NOMO-1 treated with DMSO at 0.1 percent for 48 hours (cell line): Measurements from ENCODE around the gene CRY2.

Experiments
- DNase-seq: peaks from one replicate; lab custom pipeline; 2025; ENCODE audit not compliant: unreplicated experiment; lab: John Stamatoyannopoulos, UW

Gene CRY2

DNA sequence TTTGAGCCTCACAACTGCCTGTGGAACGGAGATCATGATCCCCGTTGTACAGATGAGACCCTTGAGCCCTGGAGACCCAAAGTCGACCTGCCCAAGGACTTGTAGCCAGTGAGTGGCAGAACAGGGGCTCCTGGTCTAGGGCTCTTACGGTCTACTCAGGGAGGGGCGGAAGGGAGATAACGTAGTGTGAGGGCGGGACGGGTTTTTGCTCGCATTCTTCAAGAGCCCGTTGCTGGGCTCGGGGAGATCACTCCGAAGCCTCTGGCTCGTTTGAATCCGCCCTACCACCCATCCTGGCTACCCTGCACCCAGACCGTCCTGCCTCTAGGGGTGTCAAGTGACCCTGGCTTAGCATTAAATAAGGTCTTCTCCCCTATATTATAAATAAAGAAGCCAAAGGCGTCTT is 639 bp downstream of the CRY2 start:
- peak; percentile 37 for DNase-seq

GRCh38 chr11:45848654-45849081 is 1.4 kb downstream of the CRY2 start:
- DNase-seq, result no peak

- DNase-seq, result no peak
These were observed 3.2 kb downstream of the CRY2 start for GRCh38 chr11:45850446-45850845.

- no peak for DNase-seq
These were observed 4.0 kb downstream of the CRY2 start for GRCh38 chr11:45851228-45851627.

GRCh38 chr11:45852018-45852711 is 4.9 kb downstream of the CRY2 start:
- DNase-seq, result no peak

DNA sequence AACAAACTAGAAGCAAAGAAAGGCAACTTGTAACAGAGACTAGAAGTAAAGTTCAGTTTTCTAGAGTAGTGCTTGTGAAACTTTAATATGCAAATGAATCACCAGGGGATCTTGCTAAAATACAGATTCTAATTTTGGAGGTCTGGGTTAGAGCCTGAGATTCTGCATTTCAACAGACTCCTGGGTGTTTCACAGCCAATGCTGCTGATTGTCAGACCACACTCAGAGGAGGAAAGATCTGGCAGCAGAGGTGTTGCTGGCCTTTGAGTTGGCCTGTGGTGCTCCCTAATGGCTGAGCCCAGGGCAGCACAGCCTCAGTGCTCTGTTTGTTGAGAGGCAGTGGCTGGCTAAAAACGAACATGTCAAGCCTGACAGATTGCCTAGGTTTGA is 5.4 kb downstream of the CRY2 start:
- DNase-seq, result no peak

GRCh38 chr11:45853332-45854219 is 6.3 kb downstream of the CRY2 start:
- DNase-seq, result no peak

DNA sequence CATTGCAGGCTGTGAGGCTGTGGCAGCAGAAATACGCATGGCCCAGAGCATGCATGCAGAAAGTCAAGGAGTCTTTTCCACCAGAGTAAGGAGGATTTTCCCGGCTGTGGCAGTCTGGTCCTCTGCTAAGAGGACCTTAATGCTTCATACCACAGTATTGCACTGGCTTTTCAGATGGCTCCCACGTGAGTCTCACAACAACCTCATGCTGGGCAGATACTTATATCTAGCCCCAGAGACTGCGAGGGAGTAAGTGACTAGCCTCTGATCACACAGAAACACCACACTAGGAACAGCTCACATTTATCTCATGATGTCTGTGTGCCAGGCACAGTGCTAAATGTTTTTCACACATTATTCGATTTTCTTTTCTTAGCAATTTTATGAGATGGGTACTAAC is 8.0 kb downstream of the CRY2 start:
- DNase-seq, result no peak

- DNase-seq, result no peak
These were observed 8.8 kb downstream of the CRY2 start for GRCh38 chr11:45856044-45856468.

DNA sequence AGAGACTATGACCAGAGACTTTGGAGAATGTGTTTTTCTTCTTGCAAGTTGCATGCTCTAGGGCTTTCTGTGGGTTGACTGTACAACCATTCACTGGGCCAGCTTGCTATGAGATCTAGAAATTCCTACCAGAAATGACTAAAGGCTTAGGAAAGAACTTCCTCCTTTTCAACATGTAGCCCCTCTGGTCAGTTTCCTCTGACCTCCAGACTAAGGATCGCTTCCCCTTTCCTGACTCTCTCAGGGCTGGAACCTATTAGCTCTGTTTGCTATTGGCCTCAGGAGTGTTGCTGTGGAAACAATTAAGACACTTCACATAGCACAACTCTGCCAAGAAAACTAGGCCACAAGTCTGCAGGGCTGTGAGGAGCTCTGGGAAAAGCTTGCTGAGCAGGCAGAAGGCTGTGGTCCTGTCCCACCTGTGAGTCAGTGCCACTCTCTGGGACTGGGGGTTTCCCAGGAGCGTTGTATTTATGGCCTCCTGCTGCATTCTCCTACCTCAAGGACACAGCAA is 10.7 kb downstream of the CRY2 start:
- peak; percentile 96 for DNase-seq

GRCh38 chr11:45858751-45859398 is 11.6 kb downstream of the CRY2 start:
- no peak for DNase-seq

- DNase-seq, result no peak
These were observed 12.4 kb downstream of the CRY2 start for GRCh38 chr11:45859661-45860140.

DNA sequence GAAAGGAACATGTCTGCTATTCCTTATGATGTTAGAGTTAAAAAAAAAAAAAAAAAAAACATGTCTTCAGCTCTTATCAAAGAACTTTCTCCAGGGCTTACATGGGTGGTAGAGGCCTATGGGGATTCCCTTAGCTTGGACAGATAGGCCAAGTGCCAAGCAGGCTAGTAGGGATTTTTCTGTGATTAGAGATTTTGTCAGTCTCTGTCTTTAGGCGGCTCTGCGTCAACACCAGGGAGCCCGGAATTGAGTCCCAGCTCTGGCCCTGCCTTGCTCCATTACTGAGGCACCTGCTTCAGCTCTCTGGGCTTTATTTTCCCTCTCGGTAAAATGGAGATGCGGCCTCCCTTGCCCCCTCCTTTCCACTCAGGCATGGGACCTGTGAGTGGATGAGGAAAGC is 13.1 kb downstream of the CRY2 start:
- DNase-seq, result no peak

DNA sequence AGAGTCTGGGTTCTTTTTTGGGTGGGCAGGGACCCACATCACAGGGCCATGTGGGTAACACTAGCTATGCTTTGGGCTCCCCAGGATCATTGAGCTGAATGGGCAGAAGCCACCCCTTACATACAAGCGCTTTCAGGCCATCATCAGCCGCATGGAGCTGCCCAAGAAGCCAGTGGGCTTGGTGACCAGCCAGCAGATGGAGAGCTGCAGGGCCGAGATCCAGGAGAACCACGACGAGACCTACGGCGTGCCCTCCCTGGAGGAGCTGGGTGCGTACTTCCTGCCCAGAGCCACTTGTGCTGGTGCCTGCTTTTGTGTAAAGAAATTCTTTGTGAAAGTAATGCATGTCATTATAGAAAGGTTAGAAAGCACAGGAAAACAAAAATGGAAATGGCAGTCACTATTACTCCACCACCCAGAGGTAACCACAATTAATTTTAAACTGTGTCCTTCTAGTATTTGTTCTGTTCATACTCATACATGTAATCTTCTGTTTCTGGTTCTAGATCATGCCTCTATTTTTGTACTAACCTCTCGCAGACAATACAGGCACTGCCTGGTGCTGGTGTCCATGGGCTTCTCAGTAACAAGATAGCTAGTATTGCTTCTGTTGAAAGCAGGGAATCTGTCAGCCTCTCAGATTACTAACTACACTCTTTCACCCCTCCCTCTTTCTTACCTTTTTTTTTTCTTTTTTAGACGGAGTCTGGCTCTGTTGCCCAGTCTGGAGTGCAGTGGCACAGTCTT is 13.7 kb downstream of the CRY2 start:
- no peak for DNase-seq

- DNase-seq, result no peak
These were observed 16.8 kb downstream of the CRY2 start for GRCh38 chr11:45864041-45864440.

DNA sequence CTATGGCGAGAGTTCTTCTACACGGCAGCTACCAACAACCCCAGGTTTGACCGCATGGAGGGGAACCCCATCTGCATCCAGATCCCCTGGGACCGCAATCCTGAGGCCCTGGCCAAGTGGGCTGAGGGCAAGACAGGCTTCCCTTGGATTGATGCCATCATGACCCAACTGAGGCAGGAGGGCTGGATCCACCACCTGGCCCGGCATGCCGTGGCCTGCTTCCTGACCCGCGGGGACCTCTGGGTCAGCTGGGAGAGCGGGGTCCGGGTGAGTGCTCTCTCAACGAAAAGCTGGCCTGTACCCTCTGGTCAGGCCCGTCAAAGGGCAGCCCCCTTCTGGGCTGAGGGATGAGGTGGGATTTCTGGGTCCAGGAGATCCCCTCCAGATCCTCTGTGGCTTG is 22.3 kb downstream of the CRY2 start:
- DNase-seq, result no peak

DNA sequence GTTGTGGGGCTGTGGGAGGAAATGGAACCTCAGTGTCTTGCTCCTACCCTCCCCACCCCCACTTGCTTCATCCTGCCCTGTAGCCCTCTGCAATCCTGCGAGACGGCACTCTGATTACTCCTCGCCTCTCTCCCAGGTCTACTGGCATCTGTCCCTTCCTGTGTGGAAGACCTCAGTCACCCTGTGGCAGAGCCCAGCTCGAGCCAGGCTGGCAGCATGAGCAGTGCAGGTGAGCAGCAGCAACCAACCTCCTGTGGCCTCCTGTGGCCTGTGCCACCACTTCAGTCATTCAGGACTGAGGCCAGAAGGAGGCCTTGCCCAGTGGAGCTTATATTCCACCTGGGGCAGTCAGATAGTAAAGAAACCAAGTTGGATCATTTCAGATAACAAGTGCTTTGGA is 23.4 kb downstream of the CRY2 start:
- no peak for DNase-seq

- no peak for DNase-seq
These were observed 24.4 kb downstream of the CRY2 start for GRCh38 chr11:45871638-45872037.

DNA sequence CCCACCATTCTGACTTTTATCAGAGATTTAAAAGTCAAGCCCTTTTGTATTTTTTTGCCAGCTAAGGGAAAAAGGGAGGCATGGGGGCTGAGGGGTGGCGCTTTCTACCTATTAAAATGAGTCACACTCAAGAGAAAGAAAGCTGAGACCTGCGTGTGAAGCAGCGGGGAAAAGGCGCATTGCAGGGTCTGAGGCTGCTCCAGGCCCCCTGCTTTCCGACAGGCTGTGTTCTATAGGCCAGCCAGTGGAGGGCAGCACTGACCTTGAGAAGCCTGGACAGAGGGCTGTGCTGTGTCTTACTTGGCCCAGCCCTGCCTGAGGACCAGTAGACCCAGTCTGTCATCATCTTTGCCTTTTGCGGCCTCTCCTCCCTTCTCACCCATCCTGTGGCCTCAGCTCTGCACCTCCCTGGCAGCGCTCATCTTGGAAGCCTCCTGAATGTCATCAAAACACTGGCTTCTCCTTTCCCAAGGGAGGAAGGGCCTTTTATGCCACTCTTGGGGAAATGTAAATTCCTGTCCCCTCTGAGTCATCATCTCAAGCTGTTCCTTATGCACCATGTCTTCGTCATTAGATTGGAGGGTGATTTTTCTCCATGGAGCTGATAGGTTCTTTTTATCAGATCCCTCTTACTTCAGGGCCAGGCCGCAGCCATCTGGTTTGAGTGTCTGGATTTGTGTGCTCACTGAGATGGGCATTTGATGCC is 25.5 kb downstream of the CRY2 start:
- DNase-seq, result peak; percentile 41

DNA sequence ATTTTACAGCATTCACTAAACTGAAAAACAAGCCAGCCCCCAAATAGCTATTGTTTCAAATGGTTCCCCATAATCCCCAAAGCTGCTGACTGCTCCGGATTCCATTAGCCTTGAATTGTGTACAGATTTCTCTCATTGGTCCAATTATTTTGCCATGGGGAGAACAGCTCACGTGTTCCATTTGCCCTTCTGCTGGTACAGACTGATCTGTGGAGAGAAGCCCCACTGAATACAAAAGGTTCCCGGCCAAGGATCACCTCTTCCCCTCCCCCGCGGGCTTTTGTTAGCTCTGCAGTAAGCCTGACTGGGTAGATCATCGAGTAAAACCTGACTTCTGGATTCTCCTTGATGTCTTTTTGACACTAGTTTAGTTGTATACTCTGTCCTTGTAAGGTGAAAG is 29.1 kb downstream of the CRY2 start:
- DNase-seq, result no peak
